Measurements from ENCODE around the gene CBFA2T3.

The CBFA2T3 gene

DNA sequence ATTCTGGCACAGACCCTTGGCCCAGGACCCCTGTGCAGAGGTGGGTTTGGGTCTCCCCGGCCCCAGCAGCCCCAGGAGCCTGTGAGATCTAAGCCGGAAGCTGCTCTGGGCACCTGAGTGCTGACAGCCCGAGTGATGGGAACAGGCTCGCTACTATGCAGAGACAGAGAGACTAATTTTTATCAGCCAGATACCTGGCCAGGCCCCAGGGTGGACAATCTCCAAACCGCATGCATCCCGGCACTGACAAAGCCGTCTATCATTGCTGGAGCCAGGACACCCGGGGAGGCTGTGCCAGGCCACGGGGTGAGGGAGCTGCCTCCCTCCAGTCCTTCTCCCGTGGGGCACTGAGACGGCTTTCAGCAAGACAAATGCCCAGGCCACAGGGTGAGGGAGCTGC, 25.0 kb downstream of the CBFA2T3 start:
- TF ChIP-seq, protein P1, sequence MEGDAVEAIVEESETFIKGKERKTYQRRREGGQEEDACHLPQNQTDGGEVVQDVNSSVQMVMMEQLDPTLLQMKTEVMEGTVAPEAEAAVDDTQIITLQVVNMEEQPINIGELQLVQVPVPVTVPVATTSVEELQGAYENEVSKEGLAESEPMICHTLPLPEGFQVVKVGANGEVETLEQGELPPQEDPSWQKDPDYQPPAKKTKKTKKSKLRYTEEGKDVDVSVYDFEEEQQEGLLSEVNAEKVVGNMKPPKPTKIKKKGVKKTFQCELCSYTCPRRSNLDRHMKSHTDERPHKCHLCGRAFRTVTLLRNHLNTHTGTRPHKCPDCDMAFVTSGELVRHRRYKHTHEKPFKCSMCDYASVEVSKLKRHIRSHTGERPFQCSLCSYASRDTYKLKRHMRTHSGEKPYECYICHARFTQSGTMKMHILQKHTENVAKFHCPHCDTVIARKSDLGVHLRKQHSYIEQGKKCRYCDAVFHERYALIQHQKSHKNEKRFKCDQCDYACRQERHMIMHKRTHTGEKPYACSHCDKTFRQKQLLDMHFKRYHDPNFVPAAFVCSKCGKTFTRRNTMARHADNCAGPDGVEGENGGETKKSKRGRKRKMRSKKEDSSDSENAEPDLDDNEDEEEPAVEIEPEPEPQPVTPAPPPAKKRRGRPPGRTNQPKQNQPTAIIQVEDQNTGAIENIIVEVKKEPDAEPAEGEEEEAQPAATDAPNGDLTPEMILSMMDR (IDR thresholded peaks at IDR 0.05; ENCODE audit: unreplicated experiment in 3 of 3) = no peak
- H3K4me3 Mint-ChIP-seq = no peak overlapping the region
- no peaks in the 10 kb centered on the region for H3K36me3 Mint-ChIP-seq (ENCODE audit: low read depth)
- H3K27ac Mint-ChIP-seq = no peak overlapping the region
- H3K27me3 Mint-ChIP-seq (ENCODE audit: low read depth) = peaks cover 56% of the 10 kb centered on the region
- H3K9me3 Mint-ChIP-seq = no peaks in the 10 kb centered on the region
- peaks cover 5% of the 10 kb centered on the region for H3K4me1 Mint-ChIP-seq

DNA sequence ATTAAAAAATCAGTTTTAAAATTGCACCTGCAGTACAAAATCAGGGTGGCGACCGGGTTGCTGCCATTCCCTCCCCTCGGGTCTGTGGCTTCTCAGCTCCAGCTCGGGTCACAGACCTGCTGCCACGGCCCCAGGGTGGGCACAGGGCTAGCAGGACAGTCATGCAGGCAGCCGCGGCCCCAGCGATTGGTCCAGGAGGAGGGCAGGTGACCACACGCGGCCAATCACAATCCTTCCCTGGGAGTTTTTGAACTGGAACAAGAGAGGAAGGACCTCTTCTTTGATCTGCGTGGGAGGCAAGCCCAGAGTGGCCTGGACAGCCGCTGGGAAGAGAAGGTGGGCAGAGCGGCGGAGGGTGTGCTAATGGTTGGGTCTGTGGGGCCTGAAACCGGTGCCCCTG, 25.5 kb downstream of the CBFA2T3 start:
- TF ChIP-seq, protein P1 (IDR thresholded peaks at IDR 0.05; ENCODE audit: unreplicated experiment in 3 of 3) = no peak
- H3K36me3 Mint-ChIP-seq (ENCODE audit: low read depth) = no peaks in the 10 kb centered on the region
- H3K4me1 Mint-ChIP-seq = peaks cover 5% of the 10 kb centered on the region
- H3K27me3 Mint-ChIP-seq (ENCODE audit: low read depth) = peaks cover 58% of the 10 kb centered on the region
- H3K27ac Mint-ChIP-seq = no peak overlapping the region
- no peaks in the 10 kb centered on the region for H3K9me3 Mint-ChIP-seq
- no peak overlapping the region for H3K4me3 Mint-ChIP-seq

DNA sequence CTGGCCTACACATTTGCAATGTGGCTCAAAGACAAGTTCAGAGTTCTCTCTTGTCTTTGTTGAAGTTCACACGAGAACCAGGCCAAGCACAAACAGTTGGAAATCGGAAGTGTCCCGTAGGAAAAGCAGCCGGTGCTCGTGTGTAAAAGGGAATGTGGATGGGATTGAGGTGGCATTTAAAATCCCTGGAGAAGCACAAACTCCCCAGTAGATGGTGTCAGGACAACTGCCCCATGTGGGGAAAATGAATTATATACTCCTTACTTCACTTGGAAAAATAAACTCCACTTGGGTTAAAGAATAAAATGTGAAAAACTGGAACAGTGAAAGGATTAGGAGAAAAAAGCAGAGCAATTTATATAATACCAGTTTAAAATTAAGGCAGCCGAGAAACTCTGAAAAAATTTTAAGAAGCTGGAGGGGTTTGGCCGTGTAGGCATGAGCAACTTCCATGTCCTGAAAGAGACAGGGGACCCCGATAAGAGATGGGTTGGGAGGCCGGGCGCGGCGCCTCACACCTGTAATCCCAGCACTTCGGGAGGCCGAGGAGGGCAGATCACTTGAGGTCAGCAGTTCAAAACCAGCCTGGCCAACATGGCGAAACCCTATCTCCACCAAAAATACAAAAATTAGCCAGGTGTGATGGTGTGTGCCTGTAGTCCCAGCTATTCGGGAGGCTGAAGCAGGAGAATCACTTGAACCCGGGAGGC, 28.1 kb downstream of the CBFA2T3 start:
- Mint-ChIP-seq H3K4me1 (peaks cover 5% of the 10 kb centered on the region), H3K27me3 (ENCODE audit: low read depth) (peaks cover 77% of the 10 kb centered on the region), H3K36me3 (ENCODE audit: low read depth) (no peaks in the 10 kb centered on the region), H3K4me3 (no peak overlapping the region), H3K27ac (no peak overlapping the region), H3K9me3 (no peaks in the 10 kb centered on the region)
- TF ChIP-seq, protein P1 (IDR thresholded peaks at IDR 0.05; ENCODE audit: unreplicated experiment in 3 of 3) = no peak

DNA sequence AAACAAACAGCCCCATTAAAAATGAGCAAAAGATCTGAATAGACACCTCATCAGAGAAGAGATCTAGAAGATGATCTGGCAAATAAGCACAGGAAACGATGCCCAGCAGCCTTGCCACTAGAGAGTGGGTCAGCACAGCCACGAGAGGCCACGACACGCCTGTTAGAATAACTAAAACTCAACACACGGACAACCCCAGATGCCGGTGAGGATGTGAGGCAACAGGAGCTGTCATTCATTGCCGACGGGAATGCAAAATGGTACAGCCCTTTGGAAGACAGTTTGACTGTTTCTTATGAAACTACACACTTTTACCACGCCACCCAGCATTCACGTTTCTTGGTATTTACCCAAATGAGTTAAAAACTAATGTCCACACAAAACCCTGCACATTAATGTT, 31.5 kb downstream of the CBFA2T3 start:
- Mint-ChIP-seq H3K27ac (no peak overlapping the region), H3K9me3 (no peaks in the 10 kb centered on the region), H3K4me1 (no peaks in the 10 kb centered on the region), H3K27me3 (ENCODE audit: low read depth) (peaks cover 66% of the 10 kb centered on the region), H3K4me3 (no peak overlapping the region), H3K36me3 (ENCODE audit: low read depth) (no peaks in the 10 kb centered on the region)
- TF ChIP-seq, protein P1 (IDR thresholded peaks at IDR 0.05; ENCODE audit: unreplicated experiment in 3 of 3) = no peak

DNA sequence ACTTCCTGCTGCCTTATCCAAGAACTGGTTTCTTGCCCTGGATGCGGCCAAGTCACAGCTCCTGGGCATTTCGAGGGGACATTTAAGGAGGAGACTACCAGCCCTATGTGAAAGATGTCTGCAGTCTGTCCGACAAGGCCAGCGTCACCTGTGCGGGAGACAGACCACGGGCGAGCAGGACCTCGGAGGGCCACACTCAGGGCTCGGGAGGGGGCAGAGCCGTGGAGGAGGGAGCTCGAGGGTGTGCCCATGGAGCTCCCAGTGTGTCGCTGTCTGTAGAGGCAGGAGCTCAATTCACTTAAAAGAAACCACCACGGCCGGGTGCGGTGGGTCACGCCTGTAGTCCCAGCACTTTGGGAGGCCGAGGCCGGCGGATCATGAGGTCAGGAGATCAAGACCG, 33.3 kb downstream of the CBFA2T3 start:
- Mint-ChIP-seq H3K4me3 (peak overlapping the region; percentile 58 to 67 (median 59)), H3K4me1 (peaks cover 8% of the 10 kb centered on the region), H3K27me3 (ENCODE audit: low read depth) (peaks cover 68% of the 10 kb centered on the region), H3K36me3 (ENCODE audit: low read depth) (no peaks in the 10 kb centered on the region), H3K27ac (no peak overlapping the region), H3K9me3 (no peaks in the 10 kb centered on the region)
- TF ChIP-seq, protein P1 (IDR thresholded peaks at IDR 0.05; ENCODE audit: unreplicated experiment in 3 of 3) = no peak

DNA sequence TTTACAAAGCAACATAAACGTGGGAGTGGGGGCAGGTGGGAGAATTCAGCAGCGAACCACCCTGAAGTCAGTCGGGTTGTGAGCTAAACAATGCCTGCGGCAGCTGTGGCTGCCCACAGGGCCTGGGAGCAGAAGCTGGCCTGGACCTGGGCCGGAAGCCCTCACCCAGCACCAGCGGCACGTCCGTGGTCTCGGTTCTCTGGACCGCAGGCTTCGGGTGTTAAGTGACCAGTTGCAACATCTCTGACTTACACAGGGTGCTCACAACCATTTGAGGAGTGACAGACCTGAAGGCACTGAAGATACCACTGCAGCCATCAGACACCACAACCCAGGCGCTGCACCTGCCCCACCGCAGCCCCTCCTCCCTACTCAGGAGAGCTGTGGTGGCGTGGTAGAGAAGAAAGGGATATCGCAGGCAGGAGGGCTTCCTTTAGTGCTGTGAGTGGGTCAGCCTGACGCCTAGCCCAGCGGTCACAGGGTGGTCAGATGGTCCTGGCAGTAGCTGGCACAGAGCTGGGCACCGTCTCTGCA, 33.8 kb downstream of the CBFA2T3 start:
- H3K27me3 Mint-ChIP-seq (ENCODE audit: low read depth) = peaks cover 65% of the 10 kb centered on the region
- peak overlapping the region; percentile 58 to 73 (median 67) for H3K4me3 Mint-ChIP-seq
- no peaks in the 10 kb centered on the region for H3K36me3 Mint-ChIP-seq (ENCODE audit: low read depth)
- TF ChIP-seq, protein P1 (IDR thresholded peaks at IDR 0.05; ENCODE audit: unreplicated experiment in 3 of 3) = no peak
- H3K4me1 Mint-ChIP-seq = peaks cover 8% of the 10 kb centered on the region
- no peak overlapping the region for H3K27ac Mint-ChIP-seq
- no peaks in the 10 kb centered on the region for H3K9me3 Mint-ChIP-seq

All from nephron (organoid).